Spleen (tissue), 7 donors: Measurements from ENCODE around the gene LRP1.

Experiments used
- POLR2A ChIP-seq, 3 donors: fragments of 450-650 bp; IDR thresholded peaks; one replicate each; pipeline ENCODE4 v1.5.1; 2017; ENCODE audit warnings: antibody characterized with exemption in 3 of 3, mild to moderate bottlenecking in 1 of 3
- TF ChIP-seq, protein P1 (sequence below), 11 experiments: fragments of 200-600 bp in 7 of 11; fragments of 450-650 bp in 4 of 11; sonication (generic) in 4 of 11; IDR thresholded peaks in 8 of 11; conservative IDR thresholded peaks in 3 of 11; 1 replicate in 7 of 11; 2 replicates in 4 of 11; pipeline versions ENCODE4 v1.4.0 to v1.8.0; 2016 to 2021; ENCODE audit warnings: antibody characterized with exemption in 11 of 11, inconsistent platforms in 4 of 11, mild to moderate bottlenecking in 1 of 11
- donor health status: DM: no; HTN: no; CAD: no; lungs with moderate emphysema.
- donor health status: DM: no; HTN: no; CAD: no.
- donor health status: DM: no; HTN: no; CAD: no.

DNA sequence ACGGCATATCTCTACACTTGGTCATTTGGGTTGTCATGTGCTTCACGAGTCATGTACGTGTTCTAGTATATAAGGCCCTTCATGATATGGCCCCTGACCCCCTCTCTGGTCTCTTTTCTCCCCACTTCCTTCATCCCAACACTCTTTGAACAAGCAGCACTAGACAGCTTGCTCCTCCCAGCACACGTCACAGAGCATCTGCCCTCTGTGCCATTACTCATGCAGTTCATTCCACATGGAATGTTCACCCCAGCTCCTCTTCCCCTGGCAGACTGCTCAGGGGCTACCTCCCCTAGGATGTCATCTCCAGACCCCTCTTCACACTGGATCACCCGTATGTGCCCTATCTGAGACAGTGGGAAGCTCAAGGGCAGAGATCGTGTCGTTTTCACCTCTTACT lies 33.2 kb downstream of the LRP1 start:
- TF ChIP-seq, protein P1, sequence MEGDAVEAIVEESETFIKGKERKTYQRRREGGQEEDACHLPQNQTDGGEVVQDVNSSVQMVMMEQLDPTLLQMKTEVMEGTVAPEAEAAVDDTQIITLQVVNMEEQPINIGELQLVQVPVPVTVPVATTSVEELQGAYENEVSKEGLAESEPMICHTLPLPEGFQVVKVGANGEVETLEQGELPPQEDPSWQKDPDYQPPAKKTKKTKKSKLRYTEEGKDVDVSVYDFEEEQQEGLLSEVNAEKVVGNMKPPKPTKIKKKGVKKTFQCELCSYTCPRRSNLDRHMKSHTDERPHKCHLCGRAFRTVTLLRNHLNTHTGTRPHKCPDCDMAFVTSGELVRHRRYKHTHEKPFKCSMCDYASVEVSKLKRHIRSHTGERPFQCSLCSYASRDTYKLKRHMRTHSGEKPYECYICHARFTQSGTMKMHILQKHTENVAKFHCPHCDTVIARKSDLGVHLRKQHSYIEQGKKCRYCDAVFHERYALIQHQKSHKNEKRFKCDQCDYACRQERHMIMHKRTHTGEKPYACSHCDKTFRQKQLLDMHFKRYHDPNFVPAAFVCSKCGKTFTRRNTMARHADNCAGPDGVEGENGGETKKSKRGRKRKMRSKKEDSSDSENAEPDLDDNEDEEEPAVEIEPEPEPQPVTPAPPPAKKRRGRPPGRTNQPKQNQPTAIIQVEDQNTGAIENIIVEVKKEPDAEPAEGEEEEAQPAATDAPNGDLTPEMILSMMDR (IDR thresholded peaks at IDR 0.05 in 8 of 11, conservative IDR thresholded peaks at IDR 0.05 in 3 of 11) = no peak
- no peak for TF ChIP-seq POLR2A (IDR thresholded peaks at IDR 0.05)
